Heart left ventricle (tissue), 16 donors: ENCODE measurements around the gene TMSB10. TPM values are rescaled to one million over a fixed set of nuclear protein-coding genes. Genes with fewer than 3 reads are reported as not detected.
"Not testable (repeated sequence)": the region's sequence is repeated elsewhere in the genome, so short reads cannot be mapped to it uniquely, and the experiment has no call there.

Source experiments
- ATAC-seq, 4 donors: fragments of 200-7000 bp; cut with Tn5 transposase; one replicate each; pipeline ENCODE4 v1.9.1; 2020 to 2022; ENCODE audit warnings: moderate library complexity in 4 of 4, mild to moderate bottlenecking in 3 of 4, moderate number of reproducible peaks in 1 of 4
- DNase-seq, 5 donors: peaks; one replicate each; pipeline ENCODE4 v3.0.0-alpha.2; 2020
- H3K27ac ChIP-seq, 12 donors: fragments of 200-600 bp; sonication (generic) in 4 of 12; one replicate each; pipeline versions ENCODE4 v1.5.0 to v1.8.0; 2016 to 2022; ENCODE audit warnings: mild to moderate bottlenecking in 2 of 12
- H3K27me3 ChIP-seq, 9 donors: fragments of 200-600 bp; sonication (generic) in 2 of 9; one replicate each; pipeline versions ENCODE4 v1.5.1 to v1.8.0; 2016 to 2022; ENCODE audit warnings: mild to moderate bottlenecking in 3 of 9
- H3K36me3 ChIP-seq, 9 donors: fragments of 200-600 bp; sonication (generic) in 2 of 9; one replicate each; pipeline versions ENCODE4 v1.5.0 to v1.8.0; 2018 to 2022; ENCODE audit warnings: mild to moderate bottlenecking in 2 of 9
- H3K4me1 ChIP-seq, 12 donors: fragments of 200-600 bp; sonication (generic) in 4 of 12; one replicate each; pipeline versions ENCODE4 v1.5.0 to v1.8.0; 2016 to 2022; ENCODE audit warnings: mild to moderate bottlenecking in 3 of 12
- H3K4me3 ChIP-seq, 12 donors: fragments of 200-600 bp; sonication (generic) in 4 of 12; one replicate each; pipeline versions ENCODE4 v1.5.0 to v1.8.0; 2017 to 2022; ENCODE audit warnings: mild to moderate bottlenecking in 9 of 12, moderate library complexity in 4 of 12
- H3K9me3 ChIP-seq, 12 donors: fragments of 200-600 bp; sonication (generic) in 4 of 12; one replicate each; pipeline versions ENCODE4 v1.5.0 to v1.8.0; 2016 to 2022; ENCODE audit warnings: mild to moderate bottlenecking in 1 of 12
- CTCF ChIP-seq, 12 donors: fragments of 200-600 bp; sonication (generic) in 4 of 12; IDR thresholded peaks; one replicate each; pipeline versions ENCODE4 v1.5.0 to v1.8.0; 2018 to 2022; ENCODE audit warnings: antibody characterized with exemption in 12 of 12, mild to moderate bottlenecking in 5 of 12
- POLR2A ChIP-seq, 2 donors: fragments of 450-650 bp; IDR thresholded peaks; one replicate each; pipeline ENCODE4 v1.6.1; 2017; ENCODE audit warnings: antibody characterized with exemption in 2 of 2, mild to moderate bottlenecking in 2 of 2, moderate library complexity in 2 of 2
- WGBS, 4 donors: extraction: QIAGEN DNeasy Blood & Tissue Kit in 2 of 4; methylation state at CpG; one replicate each; pipeline versions ENCODE4 v1.1.5 to v1.1.7; 2013 to 2018; 5-methylcytosine and 5-hydroxymethylcytosine counted together
- intact Hi-C, 10 donors: fragments of 100-400 bp; cut with DNase I; formaldehyde crosslinking; loops; one replicate each; pipeline versions ENCODE4 v1.11.1 to v1.14.2; 2022
- polyA plus RNA-seq, 2 donors: library from polyadenylated mRNA; stranded (reverse); fragments of 200-250 nt; gene quantifications; one replicate each; pipeline ENCODE4 v1.2.3, GENCODE V29; 2013
- total RNA-seq, 9 donors: library from RNA; depleted of rRNA in 2 of 9; stranded (reverse); fragments of >200 nt in 2 of 9; fragmentation: NEBNext Ultra II Directional in 3 of 9; extraction: Animal tissue kit (Norgen Biotek cat#: 25700) in 3 of 9; gene quantifications; one replicate each; pipeline versions ENCODE4 v1.1.0 to v1.2.4, GENCODE V29; 2016 to 2023
- donor health status: ischemic (EF 13 %, LVEDD 7.1; RV severe dilation, severe dysfunction).
- donor health status: healthy with polysubstance abuse.
- donor health status: DM: no; HTN: yes; CAD: no.
- donor health status: DM: no; HTN: no; CAD: no.
- donor health status: ischemic (EF 25% LVEDD 6.9; RV normal size, moderate dysfunction).
- donor health status: ischemic (EF 25% LVEDD 5.7; RV mildly dilated, moderate dysfunction).
- donor health status: healthy.
- donor health status: DM: yes; HTN: yes; CAD: no.
- donor health status: ischemic (EF 35%, LVEDD 5.7; RV mildly dilated, moderate dysfunction).
- donor health status: nonischemic (EF 11% LVEDD 7.7; RV severe dilation, severe dysfunction).
- donor health status: DM: yes; HTN: yes; CAD: no.
- donor health status: PGD.
- donor health status: ischemic (EF 29% LVEDD 5.4; RV normal size, mild dysfunction).
- donor health status: nonischemic (EF 23%, LVEDD 6.1; RV moderate dilation, normal function).

TMSB10 gene
- total and polyA plus RNA-seq, 11 donors: 288 to 3,094 (median 623) TPM

- whole genome bisulfite sequencing, 4 donors: 68 to 84% (median 75%) methylated on average over 6 of the region's 6 CpGs
- no peak for TF ChIP-seq POLR2A (IDR thresholded peaks at IDR 0.05)
- no peak for TF ChIP-seq CTCF (IDR thresholded peaks at IDR 0.05)
- intact Hi-C loops: loop anchor here in 4 of 10 donors (5.0 to 10.0 kb wide), 2 partner anchors 227 to 365 kb away; no protein-coding TSS in a partner anchor
- ATAC-seq: no peak
- no peak for DNase-seq
- Histone ChIP-seq H3K36me3 (no peaks in the 10 kb centered on the region), H3K9me3 (no peaks in the 10 kb centered on the region), H3K27me3 (no peaks in the 10 kb centered on the region), H3K4me1 (peaks cover 0 to 13% (median 0%) of the 10 kb centered on the region in 12 donors), H3K27ac (no peak overlapping the region), H3K4me3 (no peak overlapping the region)
Observed at GRCh38 chr2:84862006-84862405, 43.5 kb upstream of the TMSB10 start.

GRCh38 chr2:84865181-84865783 lies 40.2 kb upstream of the TMSB10 start:
- Histone ChIP-seq H3K36me3 (no peaks in the 10 kb centered on the region), H3K4me1 (no peaks in the 10 kb centered on the region), H3K9me3 (no peaks in the 10 kb centered on the region), H3K27ac (no peak overlapping the region), H3K27me3 (no peaks in the 10 kb centered on the region), H3K4me3 (no peak overlapping the region)
- intact Hi-C loops: loop anchor here in 4 of 10 donors (1.0 to 10.0 kb wide), 3 partner anchors 230 to 370 kb away; no protein-coding TSS in a partner anchor
- peak in 10 of 12 donors; percentile 4 to 47 (median 36) for TF ChIP-seq CTCF (IDR thresholded peaks at IDR 0.05)
- TF ChIP-seq POLR2A (IDR thresholded peaks at IDR 0.05): no peak
- no peak for ATAC-seq
- WGBS, 4 donors: 57 to 68% (median 63%) methylated on average over 6 of the region's 6 CpGs
- no peak for DNase-seq

- no peak for DNase-seq
- Histone ChIP-seq H3K4me3 (no peak overlapping the region), H3K36me3 (no peaks in the 10 kb centered on the region), H3K27ac (no peak overlapping the region), H3K4me1 (no peaks in the 10 kb centered on the region), H3K9me3 (no peaks in the 10 kb centered on the region), H3K27me3 (no peaks in the 10 kb centered on the region)
- ATAC-seq: no peak
- intact Hi-C loops: loop anchor here in 3 of 10 donors (5.0 to 10.0 kb wide), 2 partner anchors 231 to 369 kb away; no protein-coding TSS in a partner anchor
- no peak for TF ChIP-seq CTCF (IDR thresholded peaks at IDR 0.05)
- TF ChIP-seq POLR2A (IDR thresholded peaks at IDR 0.05): no peak
- 77 to 86% (median 81%) methylated on average over 3 of the region's 3 CpGs for WGBS, 4 donors
Observed at GRCh38 chr2:84866122-84866521, 39.3 kb upstream of the TMSB10 start.

GRCh38 chr2:84868327-84868726 lies 37.1 kb upstream of the TMSB10 start:
- not testable (repeated sequence) for H3K36me3 ChIP-seq, H3K4me1 ChIP-seq, H3K9me3 ChIP-seq, H3K4me3 ChIP-seq, ATAC-seq, H3K27ac ChIP-seq, H3K27me3 ChIP-seq, DNase-seq
- intact Hi-C loops: loop anchor here in 3 of 10 donors (5.0 to 10.0 kb wide), 2 partner anchors 234 to 371 kb away; no protein-coding TSS in a partner anchor
- 92 to 95% (median 94%) methylated on average over 2 to 4 of the region's 4 CpGs for WGBS, 4 donors
